ENCODE measurements around the gene ST8SIA1.

GRCh38 chr12:22355011-22355580 lies 20.6 kb upstream of the ST8SIA1 start:
- TF ChIP-seq CTCF (IDR thresholded peaks at IDR 0.05; ENCODE audit: insufficient read depth, low read depth, low read length) (no peak), EZH2 (IDR thresholded peaks at IDR 0.05; ENCODE audit: insufficient read depth, low read length) (no peak)
